Suppressor macrophage treated with lipopolysaccharide for 1 hour (primary cell): ENCODE data around the gene TMEM179.

Experiments used
- DNase-seq, 3 donors: peaks; one replicate each; pipeline ENCODE4 v3.0.0-alpha.2; 2020 to 2022

Gene TMEM179

DNA sequence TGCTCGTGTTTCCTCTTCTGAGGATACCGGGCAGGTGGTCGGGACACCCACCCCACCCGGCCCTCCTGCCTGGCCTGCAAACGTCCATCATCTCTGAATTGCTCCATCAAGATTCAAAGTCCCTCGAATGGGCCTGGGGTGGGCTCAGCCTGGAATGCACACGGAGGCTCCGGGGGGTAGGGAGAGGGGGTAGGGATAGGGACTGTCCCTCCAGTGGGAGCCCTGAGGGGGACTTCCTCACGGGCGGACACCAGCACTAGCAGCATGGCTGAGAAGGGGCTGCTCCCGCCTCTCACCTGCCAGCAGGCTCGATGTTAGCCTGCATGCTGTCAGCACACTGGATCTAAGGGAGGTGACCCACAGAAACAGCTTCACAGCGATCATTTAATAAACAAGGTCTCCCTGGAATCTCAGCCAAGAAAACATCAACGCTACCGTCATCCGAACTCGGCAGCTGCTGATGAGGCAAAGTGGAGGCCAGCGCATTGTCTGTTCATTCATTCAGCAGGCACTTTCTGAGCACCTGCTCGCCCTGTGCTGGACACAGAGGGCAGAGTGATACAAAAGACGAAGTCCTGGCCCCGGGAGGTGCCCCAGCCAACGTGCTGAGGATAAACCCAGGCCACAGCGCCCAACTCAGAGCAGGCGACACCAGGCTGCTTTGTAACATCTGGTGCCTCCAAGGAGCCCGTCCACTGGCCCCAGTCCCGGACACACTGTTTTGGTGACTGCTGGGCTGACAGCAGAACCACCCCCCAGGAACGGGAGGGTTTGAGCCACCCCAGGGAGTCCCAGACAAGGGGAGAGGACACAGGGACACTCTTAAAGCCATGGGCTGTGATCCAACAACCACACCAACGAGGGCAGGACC is 6.3 kb downstream of the TMEM179 start:
- DNase-seq: no peak

DNA sequence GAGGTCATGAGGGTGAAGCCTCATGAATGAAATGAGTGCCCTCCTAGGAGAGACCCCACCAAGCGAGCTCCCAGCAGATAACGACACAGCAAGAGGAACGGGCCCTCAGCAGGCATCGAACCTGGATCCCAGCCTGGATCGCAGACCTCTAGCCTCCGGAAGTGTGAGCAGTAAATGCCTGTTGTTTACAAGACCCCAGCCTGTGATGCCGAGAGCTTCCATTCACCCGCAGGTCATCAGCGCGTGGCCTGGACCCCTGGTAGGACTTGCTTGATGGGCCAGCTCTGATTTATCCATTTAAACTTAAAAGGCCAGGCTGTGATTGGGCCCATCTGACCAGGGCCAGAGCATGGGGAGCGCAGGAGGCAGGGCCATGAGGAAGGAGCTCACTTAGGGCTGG is 7.0 kb downstream of the TMEM179 start:
- no peak for DNase-seq

DNA sequence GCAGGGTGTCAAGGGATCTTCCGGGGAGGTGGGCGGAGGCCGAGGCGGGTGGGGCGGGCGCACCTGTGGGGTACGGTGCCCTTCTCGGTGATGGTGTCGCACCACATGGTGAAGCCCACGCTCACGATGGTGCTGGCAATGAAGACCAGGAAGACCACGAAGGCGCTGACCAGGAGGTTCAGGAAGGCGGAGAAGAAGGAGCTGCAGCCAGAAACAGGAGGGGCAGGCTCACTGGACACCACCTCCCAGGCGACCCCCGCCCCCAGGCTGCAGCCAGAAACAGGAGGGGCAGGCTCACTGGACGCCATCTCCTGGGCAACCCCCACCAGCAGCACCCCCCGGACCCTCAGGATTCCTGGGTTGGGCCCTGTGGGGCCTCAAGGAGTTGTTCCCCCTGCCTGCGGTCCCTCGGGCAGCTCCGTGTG is 7.6 kb downstream of the TMEM179 start:
- no peak for DNase-seq

DNA sequence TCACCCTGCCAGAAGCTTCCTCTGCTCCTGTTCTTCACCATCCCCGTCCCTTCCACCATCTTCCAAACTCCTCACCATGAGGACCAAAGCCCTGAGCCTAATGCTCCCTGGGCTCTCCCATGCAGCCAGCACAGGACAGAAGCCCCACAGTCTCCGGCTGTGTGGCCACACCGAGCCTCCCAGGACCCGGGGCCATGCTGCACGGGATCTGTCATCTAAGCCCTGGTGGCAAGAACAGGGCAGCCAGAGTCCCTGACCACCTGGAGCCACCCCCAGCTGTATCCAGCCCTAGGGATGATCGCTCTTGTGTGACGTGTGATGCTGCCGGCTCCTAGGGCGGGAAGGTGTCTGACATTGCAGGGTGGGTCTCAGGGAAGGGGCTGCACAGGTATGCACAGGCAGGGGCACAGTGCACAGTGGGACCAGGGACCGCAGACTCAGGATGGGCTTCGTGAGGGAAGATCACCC is 8.1 kb downstream of the TMEM179 start:
- no peak for DNase-seq

DNA sequence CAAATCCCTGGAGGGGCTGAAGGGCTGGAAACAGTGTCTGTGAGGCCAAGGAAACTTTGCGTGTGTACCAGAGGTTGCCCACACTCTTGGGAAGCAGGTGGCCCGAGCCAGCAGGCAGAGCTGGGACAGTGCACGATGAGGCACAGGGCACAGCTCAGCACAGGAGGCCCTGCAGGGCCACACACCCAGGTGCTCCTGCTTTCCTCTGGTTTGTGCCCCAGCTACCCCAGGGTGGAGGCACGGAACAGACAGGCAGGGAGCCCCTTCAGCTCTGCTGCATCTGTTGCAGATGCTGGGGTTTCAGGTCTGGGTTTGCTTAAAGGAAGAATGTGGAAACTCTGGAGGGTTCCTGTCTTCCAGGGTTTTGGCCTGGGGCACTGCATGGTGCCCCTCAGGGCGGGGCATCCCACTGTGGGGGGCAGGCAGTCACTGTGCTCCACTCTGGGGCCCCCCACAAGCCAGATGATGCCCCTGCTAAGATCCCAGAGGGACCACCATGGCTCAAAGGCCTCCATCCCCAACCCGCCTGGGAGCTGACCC is 8.6 kb downstream of the TMEM179 start:
- DNase-seq: no peak

DNA sequence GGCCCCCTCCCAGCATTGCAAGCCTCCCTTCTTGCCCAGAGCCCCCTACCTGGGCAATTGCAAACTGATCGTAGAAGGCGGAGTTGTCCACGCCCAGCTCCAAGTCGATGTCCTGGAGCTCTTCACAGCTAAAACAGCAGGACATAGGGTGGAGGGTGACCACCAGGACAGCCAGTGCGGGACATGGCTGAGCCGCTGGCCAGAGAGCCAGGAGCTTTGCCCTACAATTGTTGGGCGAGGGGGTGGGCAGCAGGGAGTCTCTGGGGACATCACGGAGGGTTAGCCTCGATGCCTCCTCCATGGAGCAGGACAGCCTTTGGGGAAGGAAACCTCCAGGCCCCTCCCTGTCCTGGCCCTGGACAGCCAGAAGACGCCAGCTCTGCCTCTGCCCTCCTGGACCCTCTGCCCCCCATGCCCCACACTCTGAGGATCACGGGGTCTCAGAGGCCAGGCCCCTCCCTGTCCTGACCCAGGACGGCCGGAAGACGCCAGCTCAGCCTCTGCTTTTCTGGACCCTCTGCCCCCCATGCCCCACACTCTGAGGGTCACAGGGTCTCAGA is 9.4 kb downstream of the TMEM179 start:
- DNase-seq: no peak

DNA sequence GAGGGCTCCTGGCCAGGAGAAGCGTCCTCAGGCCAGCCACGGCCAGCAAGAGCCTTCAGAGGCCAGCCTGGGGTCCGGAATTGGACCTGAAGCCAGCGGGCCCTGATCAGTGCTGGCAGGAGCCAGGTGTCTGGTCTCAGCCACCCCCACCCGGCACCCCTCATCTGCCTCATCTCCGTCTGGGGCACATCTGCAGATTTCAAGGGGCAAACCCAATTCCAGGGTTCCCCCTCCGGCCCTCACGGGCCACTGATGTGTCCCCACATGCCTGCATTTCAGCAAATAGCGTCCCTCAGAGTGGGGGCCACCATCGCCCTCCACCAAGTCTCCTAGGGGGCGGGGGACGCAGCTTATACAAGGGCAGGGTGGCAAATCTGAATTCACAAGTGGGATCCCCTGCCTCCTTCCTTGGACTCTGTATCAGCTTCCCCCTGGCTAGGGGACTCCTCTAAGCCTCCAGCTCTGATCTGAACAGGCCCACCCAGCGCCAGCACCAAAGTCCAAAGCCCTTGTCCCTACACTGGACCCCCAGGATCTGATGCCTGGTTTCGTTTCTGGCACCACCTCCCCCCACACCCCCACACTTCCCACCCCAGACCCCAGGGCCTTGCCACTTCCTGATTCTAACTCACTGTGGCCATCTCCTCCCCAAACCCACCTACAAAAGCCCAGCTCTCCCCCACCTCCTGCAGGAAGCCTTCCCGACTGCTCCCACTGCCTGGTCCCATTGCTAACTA is 10.1 kb downstream of the TMEM179 start:
- DNase-seq: no peak

DNA sequence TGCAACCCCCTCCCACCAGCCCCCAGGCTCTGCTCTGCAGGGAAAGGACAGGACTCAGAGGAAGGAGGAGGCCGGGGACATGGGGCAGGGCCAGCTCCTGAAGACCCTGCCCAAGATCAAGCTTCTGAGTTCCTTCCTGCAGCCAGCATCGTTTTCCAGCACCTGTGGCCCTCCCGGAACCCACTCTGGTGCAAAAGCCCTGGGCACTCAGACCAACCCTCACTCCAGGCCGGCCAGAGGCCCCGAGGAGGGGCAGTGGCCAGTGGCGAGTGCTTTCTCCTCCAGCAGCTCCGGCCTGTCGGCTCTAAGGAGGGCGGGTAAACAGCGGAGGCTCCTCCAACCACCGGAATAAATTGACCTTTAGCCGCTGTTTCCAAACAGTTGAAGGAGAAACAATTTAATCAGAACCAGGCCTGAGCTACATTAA is 10.8 kb downstream of the TMEM179 start:
- DNase-seq: no peak

DNA sequence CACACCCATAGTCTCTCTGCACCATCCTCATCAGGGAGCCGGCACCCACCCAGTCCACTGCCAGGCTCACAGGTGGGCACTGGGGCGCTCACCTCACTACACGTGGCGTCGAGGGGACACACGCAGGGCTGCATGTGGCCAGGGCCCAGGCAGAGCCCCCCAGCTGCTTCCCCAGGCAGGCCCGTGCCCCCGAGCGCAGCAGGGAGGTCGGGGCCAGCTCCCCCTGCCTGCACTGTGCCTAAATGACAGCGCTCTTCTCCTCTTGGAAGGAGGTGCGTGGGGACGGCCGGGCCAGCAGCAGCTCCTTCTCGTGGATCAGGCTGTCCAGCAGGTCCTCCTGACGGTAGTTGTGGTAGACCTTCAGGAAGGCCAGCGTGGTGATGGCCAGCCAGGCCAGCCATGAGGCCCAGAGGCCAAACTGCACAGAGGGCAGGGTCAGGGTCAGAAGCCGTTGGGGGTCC is 11.3 kb downstream of the TMEM179 start:
- DNase-seq: no peak

DNA sequence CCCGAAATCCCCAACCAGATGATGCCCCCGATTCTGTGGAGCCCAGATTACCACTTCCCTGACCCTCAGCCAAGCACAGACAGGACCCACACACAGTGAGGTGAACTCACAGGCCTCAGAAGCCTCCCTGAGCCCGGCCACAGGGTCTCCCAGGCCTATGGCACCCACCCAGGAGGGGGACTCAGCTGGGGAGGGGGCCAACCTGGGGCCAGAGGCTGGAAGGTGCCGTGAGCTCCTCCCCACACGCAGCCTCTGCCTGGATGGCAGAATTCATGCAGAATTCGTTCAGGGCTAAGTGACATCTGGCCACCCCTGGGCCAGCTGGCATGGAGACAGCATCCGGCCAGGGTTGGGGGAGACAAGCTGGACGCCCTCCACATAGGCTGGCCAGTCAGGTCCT is 11.8 kb downstream of the TMEM179 start:
- no peak for DNase-seq

DNA sequence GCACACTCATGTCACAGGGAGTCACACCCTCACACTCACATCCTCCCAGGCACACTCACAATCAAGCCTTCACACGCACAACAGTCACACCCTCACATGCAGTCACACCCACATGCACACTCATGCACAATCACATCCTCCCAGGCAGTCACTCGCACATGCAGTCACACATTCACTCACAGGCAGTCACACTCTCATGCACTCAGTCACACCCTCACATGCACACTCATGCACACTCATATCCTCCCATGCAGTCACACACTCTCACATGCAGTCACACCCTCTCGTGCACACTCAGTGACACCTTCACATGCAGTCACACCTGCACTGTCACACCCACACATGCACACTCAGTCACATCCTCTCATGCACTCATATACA is 12.3 kb downstream of the TMEM179 start:
- no peak for DNase-seq

DNA sequence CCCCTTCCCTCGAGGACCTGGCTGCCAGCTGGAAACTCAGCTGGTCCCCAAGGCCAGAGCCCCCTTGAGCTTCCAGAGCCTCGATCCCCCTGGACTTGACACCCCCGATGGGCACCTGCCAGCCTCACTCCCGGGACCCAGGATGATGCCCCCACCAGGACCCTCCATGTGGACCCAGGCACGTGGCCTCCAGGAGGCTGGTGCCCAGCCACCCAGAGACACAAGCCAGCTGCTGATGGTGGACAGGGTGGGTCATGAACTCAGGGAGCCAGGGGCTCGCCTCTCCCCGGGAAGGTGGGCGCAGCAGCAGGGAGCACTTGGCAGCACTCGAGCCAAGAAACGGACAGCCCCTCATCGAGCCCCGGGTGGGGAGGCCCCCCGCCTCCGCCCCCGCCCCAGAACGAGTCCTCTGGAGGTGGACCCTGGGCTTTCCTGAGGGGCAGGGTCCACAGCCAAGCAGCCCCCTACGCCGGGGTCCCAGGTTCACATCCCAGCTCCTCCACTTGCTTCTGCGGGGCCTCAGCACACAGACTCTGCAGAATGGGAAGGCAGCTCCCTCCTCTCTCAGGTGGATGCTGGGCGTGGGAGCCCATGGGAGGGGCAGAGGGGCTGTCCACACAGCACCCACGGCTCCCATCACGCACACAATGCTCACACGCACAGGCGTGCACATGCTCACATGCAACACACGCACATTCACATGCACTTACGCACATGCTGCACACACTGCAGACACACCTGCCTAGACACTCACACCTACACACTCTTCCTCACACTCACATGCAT is 12.9 kb downstream of the TMEM179 start:
- DNase-seq: no peak

DNA sequence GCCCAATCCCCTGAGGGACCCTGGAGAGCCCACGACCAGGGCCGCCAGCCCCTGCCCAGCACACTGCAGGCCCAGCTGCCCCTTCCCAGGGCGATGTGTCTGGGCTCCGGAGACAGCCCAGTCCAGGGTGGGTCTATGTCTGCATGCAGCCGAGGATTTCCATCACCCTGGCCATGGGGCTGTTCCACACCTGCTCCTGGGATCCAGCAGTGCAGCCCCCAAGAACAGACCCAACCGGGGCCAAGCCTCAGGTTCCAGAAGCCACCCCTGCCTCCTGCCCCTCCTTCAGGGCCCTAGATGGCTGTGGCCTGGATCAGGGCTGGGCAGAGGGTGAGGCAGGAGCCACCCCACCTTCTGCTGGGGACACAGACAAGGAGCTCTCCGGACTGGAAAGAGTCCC is 13.5 kb downstream of the TMEM179 start:
- DNase-seq: no peak

DNA sequence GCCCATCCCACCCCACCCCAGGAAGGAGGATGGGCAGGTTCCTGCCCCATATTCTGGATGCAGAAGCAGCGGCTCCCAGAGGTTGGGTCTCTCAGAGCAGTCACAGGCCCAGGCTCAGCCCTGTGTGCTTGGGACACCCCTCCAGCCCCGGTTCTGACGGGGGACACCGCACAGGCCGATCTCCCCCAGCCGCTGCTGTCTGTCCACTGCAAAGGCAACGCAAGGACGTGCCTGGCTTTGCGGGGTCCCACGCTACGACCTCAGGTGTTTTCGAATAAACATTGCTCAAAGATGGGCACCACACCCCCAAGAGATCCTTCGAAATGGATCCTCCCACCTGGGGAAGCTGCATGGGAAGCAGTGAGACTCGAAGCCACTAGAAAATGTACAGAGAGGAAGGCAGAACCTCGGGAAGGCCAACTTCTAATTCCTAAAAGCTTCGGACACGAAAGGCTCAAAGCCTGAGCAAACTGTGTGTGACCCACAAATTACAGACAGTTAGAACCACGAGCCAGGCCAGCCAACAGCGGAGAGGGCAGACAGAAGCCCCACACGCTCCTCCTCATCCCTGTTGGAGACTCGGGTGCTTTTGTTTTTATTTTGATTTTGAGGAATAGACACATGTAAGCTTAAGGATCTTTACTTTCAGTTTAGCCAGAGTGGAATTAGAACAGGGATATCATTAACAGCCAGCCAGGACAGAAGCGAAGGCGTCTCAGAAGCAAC is 14.2 kb downstream of the TMEM179 start:
- no peak for DNase-seq

DNA sequence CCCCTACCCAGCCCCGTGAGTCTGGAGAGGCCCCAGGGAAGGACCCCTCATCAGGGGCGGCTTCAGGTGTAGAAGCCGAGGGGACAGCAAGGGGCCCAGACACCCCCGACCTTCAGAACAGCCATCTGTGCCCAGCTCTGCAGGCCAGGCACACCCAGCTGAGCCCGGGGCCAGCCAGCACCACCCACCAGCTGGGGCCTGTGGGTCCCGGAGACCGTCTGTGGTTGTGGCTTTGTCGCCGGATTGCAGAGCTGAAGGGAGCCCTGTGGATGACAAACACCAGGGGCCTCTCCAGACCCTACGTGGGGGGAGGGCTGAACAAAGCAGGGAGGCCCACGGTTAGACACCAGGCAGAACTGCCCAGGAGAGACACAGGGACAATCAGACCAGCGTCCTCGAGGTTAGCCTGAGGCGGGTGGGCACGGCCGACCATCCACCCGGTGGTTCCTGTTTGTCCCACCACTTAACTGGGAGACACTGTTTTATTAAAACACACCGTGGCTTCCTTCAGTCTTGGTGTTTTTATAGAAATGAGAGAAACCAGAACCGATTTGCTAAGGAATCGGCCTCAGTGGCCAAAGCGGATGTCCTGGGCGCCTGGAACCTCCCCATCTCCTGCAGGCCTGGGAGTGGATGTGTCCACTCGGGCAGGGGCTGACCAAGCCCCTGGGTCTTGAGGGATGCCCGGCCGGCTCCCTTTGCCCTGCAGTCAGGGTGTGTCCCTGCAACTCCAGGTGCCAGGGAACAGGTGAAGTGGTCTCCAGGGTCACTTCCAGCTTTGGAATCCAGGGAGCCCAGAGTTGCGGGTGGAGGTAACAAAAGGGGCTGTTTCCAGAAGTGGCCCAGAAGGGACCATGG is 15.0 kb downstream of the TMEM179 start:
- no peak for DNase-seq

DNA sequence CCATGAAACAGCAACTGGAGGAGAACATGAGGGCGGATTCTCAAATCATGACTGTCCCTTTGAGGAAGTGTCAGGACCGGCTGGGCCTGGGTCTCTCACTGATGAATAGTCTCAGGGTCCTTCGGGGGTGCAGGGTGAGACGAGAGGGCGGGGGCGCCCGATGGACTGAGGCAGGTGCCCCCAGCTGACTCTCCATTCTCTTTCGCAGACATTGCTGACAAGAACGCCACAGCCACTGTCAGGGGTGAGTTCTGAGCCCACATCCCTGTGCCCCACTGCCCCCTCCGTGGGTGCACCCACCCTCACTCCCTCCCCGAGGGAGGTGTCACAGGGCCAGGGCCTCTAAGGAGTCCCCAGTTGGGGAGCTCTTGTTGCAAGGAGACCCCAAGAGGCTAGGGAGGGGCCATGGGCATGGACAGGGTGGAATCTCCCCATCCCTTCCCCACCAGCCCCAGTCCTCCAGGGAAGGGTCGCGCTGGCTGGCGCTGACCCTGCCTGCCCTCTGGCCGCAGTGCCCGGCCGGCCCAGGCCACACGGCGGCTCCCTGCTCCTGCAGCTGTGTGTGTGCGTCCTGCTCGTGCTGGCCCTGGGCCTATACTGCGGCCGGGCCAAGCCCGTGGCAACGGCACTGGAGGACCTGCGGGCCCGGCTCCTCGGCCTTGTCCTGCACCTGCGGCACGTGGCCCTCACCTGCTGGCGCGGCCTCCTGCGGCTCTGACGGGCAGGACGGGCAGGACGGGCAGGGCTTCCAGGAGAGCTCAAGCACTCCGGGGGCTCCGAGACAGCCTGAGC is 16.3 kb downstream of the TMEM179 start:
- DNase-seq: no peak

DNA sequence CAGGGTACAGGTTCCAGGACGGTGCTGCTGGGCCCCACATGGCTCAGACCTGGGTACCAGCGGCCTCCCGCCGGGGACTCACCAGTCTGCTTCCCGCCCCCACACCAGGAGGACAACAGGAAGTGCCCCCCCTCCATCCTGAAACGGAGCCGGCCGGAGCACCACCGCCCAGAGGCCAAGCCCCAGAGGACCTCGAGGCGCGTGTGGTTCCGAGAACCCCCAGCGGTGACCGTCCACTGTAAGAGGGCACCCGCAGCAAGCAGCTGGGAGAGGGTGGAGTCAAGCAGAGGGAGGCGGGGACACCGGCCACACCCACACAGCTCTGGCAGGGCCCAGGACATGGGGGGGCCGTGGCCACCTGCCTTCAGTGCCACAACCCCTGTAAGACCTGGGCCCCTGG is 16.9 kb downstream of the TMEM179 start:
- no peak for DNase-seq

DNA sequence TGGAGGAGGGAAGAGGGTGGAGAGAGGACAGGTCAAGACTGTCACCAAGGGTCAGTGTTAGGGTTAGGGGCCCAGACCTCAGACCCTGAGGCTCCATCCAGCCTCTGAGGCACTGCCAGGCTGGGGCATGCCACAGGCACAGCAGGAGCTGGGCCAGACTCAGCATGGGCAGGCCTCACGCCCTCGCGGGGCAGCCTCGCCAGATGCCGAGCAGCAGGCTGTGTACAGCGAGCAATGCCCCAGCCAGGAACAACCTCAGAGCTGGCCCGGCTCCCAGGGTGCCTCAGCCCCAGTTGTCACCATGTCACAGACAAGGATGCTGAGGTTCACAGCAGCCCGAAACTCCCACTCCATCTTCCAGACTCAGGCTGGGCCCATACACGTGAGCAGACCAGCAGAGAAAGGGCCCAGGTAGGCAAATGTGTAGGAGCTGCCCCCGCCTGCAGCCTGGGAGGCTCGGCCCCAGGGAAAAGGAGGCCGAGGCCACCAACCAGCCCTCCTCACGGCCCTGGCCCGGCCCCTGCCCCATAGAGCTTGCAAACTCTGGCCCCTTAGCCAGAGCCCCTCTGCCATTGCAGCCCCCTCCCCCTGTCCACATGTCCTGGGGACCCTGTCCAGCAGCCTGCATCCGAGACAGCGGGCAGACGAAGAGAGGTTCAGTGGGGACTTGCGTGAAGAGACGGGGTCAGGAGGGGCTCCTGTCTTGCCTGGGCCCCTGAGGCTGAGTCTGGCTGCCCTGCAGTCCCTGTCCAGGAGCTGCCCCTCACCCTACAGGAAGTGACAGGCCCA is 17.5 kb downstream of the TMEM179 start:
- no peak for DNase-seq
